ENCODE measurements around the gene PTPN18.

The PTPN18 gene

GRCh38 chr2:130365963-130366362, 10.1 kb downstream of the PTPN18 start:
- DNase-seq = no peak

GRCh38 chr2:130366720-130367119, 10.9 kb downstream of the PTPN18 start:
- no peak for DNase-seq

GRCh38 chr2:130368786-130369185, 12.9 kb downstream of the PTPN18 start:
- DNase-seq = no peak

- DNase-seq = no peak
Measured at GRCh38 chr2:130369311-130369964, 13.6 kb downstream of the PTPN18 start.

- no peak for DNase-seq
Measured at GRCh38 chr2:130369965-130370341, 14.1 kb downstream of the PTPN18 start.

GRCh38 chr2:130370490-130370889, 14.6 kb downstream of the PTPN18 start:
- DNase-seq = peak; percentile 51

- DNase-seq = no peak
Measured at GRCh38 chr2:130371723-130372054, 15.8 kb downstream of the PTPN18 start.

DNA sequence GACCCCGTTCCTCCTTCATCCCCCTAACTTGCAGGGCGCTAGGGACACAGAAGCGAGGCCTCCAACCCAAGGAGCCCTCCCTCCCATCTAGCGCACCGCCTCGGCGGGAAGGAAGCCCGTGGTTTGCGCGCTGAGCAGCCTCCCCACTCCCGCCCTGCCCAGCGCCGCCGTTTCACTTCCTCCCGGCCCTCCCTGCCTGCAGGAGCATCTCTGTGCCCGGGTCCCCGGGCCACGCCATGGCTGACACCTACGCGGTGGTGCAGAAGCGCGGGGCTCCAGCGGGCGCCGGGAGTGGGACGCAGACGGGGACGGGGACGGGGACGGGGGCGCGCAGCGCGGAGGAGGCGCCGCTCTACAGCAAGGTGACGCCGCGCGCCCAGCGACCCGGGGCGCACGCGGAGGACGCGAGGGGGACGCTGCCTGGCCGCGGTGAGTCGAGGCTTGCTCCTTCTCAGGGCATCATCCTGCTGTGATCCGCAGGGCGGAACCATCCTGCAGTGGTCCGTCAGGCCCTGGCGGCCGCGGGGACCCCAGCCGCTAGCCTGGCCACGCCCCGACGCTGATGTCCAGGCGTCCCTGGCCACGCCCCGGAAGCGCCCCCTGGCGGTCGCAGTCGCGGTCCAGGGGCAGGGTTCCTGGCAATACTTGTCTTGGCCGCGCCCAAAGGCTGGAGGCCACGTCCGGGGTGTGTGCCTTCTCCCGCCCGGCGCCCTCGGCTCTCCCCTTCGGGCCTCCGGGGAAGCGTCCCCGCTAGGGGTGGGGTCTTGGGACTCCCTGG, 16.4 kb downstream of the PTPN18 start:
- DNase-seq = peak; percentile 89

GRCh38 chr2:130372833-130373807, 17.3 kb downstream of the PTPN18 start:
- DNase-seq = no peak

- DNase-seq = no peak
Measured at GRCh38 chr2:130373808-130374365, 18.0 kb downstream of the PTPN18 start.

GRCh38 chr2:130374587-130375290, 18.9 kb downstream of the PTPN18 start:
- DNase-seq = no peak

DNA sequence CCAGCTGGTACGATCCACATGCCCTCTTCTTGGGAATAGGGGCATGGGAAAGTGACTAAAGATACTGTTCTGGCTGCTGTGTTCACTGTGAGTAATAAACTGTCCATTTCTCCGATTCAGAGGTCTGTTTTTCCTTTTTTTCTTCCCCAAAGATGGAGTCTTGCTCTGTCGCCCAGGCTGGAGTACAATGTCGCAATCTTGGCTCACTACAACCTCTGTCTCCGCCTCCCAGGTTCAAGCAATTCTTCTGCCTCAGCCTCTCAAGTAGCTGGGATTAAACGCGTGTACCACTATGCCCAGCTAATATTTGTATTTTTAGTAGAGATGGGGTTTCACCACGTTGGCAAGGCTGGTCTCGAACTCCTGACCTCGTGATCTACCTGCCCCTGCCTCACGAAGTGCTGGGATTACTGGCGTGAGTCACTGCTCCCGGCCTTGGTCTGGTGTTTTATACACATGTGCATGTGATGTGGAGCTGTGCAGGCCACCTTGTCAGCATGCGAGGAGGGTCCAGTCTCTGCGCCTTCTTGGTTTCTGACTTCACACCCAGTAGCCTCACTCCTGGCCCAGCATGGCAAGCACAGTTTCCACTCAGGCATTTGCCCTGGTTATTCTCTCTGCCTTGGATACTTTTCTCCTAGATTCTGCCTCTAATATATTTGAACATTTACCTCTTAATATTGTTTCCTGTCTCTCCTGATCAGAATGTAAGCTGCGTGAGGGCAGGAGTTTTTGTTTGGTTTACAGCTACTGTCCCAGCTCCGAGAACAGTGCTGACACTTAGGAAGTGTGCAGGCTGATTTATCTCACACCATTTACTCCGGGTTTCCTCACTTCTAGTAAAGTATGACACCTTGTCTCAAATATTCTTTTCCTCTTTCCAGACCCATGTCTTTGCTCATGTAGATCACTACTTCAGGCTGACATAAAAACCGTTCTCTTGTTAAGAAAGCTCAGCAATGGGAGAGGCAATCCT, 19.7 kb downstream of the PTPN18 start:
- DNase-seq = no peak

DNA sequence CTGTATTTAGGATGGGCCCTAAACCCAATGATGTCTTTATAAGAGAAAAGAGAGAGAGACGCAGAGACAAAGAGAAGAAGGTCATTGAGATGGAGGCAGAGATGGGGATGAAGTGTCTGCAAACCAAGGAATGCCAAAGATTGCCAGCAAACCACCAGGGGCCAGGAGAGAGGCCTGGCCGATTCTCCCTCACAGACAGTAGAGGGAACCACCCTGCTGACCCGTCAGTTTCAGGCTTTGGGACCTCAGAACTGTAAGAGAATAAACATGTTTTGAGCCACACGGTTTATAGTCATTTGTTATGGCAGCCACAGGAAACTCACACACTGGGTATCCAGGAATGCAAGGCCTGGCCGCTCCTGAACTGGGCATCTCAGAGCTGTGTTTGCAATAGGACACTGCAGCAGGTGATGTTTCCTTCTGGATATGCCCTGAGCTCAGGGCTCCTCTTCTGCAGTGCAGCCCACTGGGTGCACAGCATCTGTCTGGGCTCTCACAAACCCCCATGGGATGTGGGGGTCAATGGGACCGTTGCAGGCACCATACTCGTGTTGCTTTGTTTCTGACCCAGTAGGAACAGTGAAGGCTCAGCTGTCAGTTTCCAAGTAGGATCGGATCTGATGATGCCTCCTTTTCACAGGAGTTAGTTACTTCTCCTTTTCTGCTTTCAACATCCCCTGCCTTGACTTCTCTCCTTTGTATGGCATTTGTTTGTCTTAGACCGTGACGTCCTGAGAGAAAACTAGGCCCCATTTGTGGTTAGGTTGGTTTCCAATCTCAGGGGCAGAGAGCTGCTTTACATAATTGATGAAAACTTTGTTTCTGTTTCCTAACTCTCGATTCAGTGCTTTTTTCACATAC, 20.8 kb downstream of the PTPN18 start:
- no peak for DNase-seq

DNA sequence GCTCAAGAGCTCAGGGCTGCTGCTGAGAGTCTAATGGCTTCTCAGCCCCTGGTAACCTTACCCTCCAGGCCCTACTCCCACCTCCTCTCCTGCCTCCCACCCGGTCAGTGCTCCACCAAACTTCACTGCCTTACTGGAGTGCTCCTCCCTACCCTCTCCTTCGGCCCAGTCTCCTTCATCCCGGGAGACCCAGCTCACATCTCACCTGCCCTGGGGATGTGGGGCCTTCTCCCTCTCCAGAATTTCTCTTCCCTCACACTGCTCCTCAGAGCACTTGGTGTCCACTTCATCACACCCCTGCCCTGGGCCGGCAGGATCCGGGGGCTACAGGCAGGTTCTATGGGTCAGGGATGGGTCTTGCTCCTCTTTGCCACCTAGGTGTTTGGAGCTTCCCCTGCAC, 21.6 kb downstream of the PTPN18 start:
- DNase-seq = no peak

DNA sequence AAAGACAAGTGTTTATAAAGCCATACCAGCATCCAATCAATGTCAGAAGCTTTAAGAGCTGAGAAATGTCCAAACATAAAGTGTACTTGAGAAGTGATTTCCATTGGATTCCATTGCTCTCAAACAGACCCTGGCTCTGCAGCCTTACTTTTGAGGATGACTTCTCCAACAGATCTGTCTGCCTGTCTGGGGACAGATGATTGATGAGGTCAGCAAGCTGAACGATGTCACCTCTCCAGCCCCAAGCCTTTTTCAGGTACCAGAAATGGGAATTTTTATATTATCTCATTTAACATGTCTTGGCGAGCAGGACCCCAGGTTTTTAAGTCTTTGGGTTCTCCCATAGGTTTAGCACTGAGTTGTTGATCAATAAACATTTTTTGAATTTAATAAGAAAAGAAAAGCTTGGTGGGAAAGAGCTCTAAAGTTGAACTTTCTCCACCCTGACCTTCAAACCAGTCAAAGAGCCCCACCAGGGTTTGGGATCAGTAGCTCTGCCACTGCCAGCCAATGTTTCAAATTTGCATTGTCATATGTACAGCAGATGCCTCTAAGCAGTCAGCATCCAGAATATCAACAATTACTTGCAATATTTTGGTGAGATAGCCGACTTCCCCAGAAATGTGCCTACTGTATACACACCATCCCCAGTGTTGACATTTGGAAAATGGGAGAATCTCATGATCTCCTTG, 22.5 kb downstream of the PTPN18 start:
- no peak for DNase-seq

DNA sequence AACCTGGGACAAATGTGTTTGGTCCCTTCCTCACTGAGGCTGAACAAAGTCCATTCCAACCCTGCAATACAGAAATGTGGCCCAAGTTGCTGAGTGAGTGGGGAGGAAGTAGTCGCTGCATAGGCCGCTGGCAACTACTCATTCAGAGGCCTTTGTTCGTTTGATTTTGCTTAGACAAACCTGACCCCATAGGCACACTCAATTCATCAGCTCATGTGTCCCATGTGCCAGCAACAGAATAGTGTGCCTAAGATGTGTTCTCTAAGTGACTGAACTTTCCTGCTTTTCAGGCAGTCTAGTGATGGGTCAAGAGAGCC, 23.0 kb downstream of the PTPN18 start:
- DNase-seq = no peak

- DNase-seq = no peak
Measured at GRCh38 chr2:130380096-130380934, 24.5 kb downstream of the PTPN18 start.

- DNase-seq = no peak
Measured at GRCh38 chr2:130381145-130381544, 25.3 kb downstream of the PTPN18 start.

GRCh38 chr2:130381619-130382018, 25.8 kb downstream of the PTPN18 start:
- DNase-seq = no peak
